Measurements from ENCODE around the gene RGMA. TPM values are rescaled to one million over a fixed set of nuclear protein-coding genes. Genes with fewer than 3 reads are reported as not detected.

RGMA gene
- total RNA-seq, 2 experiments from 2014 or later = not detected

GRCh38 chr15:93091465-93091864 lies 2.5 kb upstream of the RGMA start:
- Histone ChIP-seq H3K36me3 (ENCODE audit: insufficient read depth, low read length) (no peaks in the 10 kb centered on the region), H3K27ac (ENCODE audit: low read depth, low read length, poor library complexity, severe bottlenecking) (no peak overlapping the region), H3K9me3 (ENCODE audit: low read length) (no peaks in the 10 kb centered on the region), H3K79me2 (ENCODE audit: insufficient read depth, low read depth, low read length) (no peaks in the 10 kb centered on the region), H4K20me1 (ENCODE audit: insufficient read depth, low read length) (no peaks in the 10 kb centered on the region), H2AFZ (ENCODE audit: low read length) (no peak overlapping the region), H3K4me2 (ENCODE audit: low read length) (no peak overlapping the region), H3K4me1 (ENCODE audit: insufficient read depth, low read length, poor library complexity, severe bottlenecking) (no peaks in the 10 kb centered on the region), H3K9me2 (ENCODE audit: insufficient read depth, low read length) (no peaks in the 10 kb centered on the region), H3K4me3 (ENCODE audit: low read depth, low read length, poor library complexity, severe bottlenecking) (no peak overlapping the region)
- CTCF ChIA-PET (ENCODE audit: unreplicated experiment) = no interaction called here
- intact Hi-C loops (cut with micrococcal nuclease; ENCODE audit: unreplicated experiment) = no loop called here
- POLR2A ChIA-PET = no interaction called here
- no TSS peak for BruUV-seq (replicated peaks)
- DNase-seq (ENCODE audit: low spot score) = no peak
- TF ChIP-seq CTCF (conservative IDR thresholded peaks at IDR 0.05; ENCODE audit: low read length) (no peak), EZH2phosphoT487 (IDR thresholded peaks at IDR 0.05; ENCODE audit: borderline replicate concordance, low read depth, low read length) (no peak)

DNA sequence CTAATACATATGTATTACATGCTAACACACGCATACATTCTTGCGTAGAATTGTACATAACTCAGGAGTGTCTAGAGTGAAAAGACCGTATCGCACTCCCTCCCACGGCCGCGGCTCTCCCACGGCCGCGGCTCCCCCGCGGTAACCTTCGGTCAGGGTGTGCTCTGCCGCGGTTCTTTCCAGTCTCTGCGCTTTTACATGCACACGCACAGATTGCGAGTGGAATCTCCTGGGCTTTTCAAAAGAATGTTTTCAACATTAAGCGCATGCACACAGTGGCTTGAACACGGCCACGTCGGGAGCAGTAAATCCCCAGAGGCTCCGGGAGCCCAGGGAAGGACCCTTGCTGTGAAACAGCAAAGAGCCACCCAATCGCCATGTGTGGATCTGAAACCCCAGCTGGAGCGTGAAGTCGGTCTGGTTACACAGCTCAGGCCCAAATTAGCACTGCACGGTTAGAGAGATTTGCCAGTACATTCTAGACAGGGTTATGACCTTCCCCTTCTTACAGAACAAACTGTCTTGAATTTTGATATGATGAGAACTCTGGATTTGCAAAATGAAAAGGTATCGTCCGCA lies 805 bp upstream of the RGMA start:
- no peak overlapping the region for H3K4me2 ChIP-seq (ENCODE audit: low read length)
- H3K36me3 ChIP-seq (ENCODE audit: insufficient read depth, low read length) = no peaks in the 10 kb centered on the region
- POLR2A ChIA-PET = no interaction called here
- DNase-seq (ENCODE audit: low spot score) = no peak
- no peaks in the 10 kb centered on the region for H4K20me1 ChIP-seq (ENCODE audit: insufficient read depth, low read length)
- no peaks in the 10 kb centered on the region for H3K9me3 ChIP-seq (ENCODE audit: low read length)
- H3K9me2 ChIP-seq (ENCODE audit: insufficient read depth, low read length) = no peaks in the 10 kb centered on the region
- intact Hi-C loops (cut with micrococcal nuclease; ENCODE audit: unreplicated experiment) = no loop called here
- H3K4me1 ChIP-seq (ENCODE audit: insufficient read depth, low read length, poor library complexity, severe bottlenecking) = no peaks in the 10 kb centered on the region
- CTCF ChIA-PET (ENCODE audit: unreplicated experiment) = no interaction called here
- H3K79me2 ChIP-seq (ENCODE audit: insufficient read depth, low read depth, low read length) = no peaks in the 10 kb centered on the region
- no TSS peak for BruUV-seq (replicated peaks)
- no peak for TF ChIP-seq CTCF (conservative IDR thresholded peaks at IDR 0.05; ENCODE audit: low read length)
- no peak for TF ChIP-seq EZH2phosphoT487 (IDR thresholded peaks at IDR 0.05; ENCODE audit: borderline replicate concordance, low read depth, low read length)
- H3K4me3 ChIP-seq (ENCODE audit: low read depth, low read length, poor library complexity, severe bottlenecking) = no peak overlapping the region
- H3K27ac ChIP-seq (ENCODE audit: low read depth, low read length, poor library complexity, severe bottlenecking) = no peak overlapping the region
- no peak overlapping the region for H2AFZ ChIP-seq (ENCODE audit: low read length)

DNA sequence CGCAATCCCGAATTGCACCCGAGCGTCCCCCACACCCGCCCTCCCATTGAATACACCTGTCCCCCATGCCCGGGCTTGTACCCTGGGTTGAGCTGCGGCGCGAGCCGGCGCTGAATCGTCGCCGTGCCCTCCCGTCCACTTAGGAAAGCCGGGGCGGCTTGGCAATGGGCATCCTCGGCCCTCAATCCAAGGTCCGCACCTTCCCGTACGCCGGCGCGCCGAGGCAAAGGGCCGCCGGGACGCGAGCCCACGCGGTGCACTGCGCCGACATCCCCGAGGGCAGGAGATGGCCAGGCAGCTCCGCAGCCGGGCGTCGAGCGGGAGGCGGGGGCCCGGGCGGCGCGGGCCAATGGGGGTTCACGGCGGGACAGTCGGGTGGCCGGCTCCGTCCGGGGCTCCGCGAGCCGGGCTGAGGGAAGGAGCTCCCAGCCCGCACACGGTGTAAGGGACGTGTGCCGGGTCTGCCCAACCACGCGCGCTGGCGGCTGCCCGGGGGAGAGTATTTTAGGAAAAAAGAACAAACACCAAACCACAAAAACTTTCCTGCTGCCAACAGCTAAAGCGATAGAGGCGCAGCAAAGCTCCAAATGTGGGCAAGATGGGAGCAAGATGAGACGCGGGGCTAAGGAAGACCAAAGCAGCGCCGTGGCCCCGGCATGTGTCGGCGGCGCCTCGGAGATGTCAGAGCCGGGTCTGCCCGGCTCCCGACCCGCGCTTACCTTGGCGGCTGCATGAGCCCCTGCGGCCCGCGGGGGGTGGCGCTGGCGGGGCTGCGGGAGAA lies 621 bp downstream of the RGMA start:
- Histone ChIP-seq H3K4me1 (ENCODE audit: insufficient read depth, low read length, poor library complexity, severe bottlenecking) (no peaks in the 10 kb centered on the region), H4K20me1 (ENCODE audit: insufficient read depth, low read length) (no peaks in the 10 kb centered on the region), H2AFZ (ENCODE audit: low read length) (no peak overlapping the region), H3K27ac (ENCODE audit: low read depth, low read length, poor library complexity, severe bottlenecking) (no peak overlapping the region), H3K4me2 (ENCODE audit: low read length) (no peak overlapping the region), H3K36me3 (ENCODE audit: insufficient read depth, low read length) (no peaks in the 10 kb centered on the region), H3K79me2 (ENCODE audit: insufficient read depth, low read depth, low read length) (no peaks in the 10 kb centered on the region), H3K9me3 (ENCODE audit: low read length) (no peaks in the 10 kb centered on the region), H3K4me3 (ENCODE audit: low read depth, low read length, poor library complexity, severe bottlenecking) (no peak overlapping the region), H3K9me2 (ENCODE audit: insufficient read depth, low read length) (no peaks in the 10 kb centered on the region)
- CTCF ChIA-PET (ENCODE audit: unreplicated experiment) = interaction anchor here (0.5 to 0.9 kb wide), 2 partner anchors 11 to 858 kb away, joined by 3 to 4 read pairs; no protein-coding TSS in a partner anchor
- POLR2A ChIA-PET = no interaction called here
- BruUV-seq (replicated peaks) = no TSS peak
- intact Hi-C loops (cut with micrococcal nuclease; ENCODE audit: unreplicated experiment) = no loop called here
- no peak for TF ChIP-seq EZH2phosphoT487 (IDR thresholded peaks at IDR 0.05; ENCODE audit: borderline replicate concordance, low read depth, low read length)
- no peak for DNase-seq (ENCODE audit: low spot score)

Measured in OCI-LY7 (cell line).